Body of pancreas (tissue), 4 donors: Measurements from ENCODE around the gene PRSS1.

Source experiments
- CTCF ChIP-seq, 7 experiments: fragments of 450-650 bp in 4 of 7; fragments of 200-600 bp in 3 of 7; sonication (generic) in 3 of 7; IDR thresholded peaks; one replicate each; pipeline ENCODE4 v1.5.1; 2016 to 2019; ENCODE audit warnings: antibody characterized with exemption in 7 of 7
- POLR2A ChIP-seq, 3 donors: fragments of 450-650 bp; IDR thresholded peaks; one replicate each; pipeline ENCODE4 v1.6.1; 2016; ENCODE audit warnings: antibody characterized with exemption in 3 of 3, mild to moderate bottlenecking in 2 of 3

GRCh38 chr7:142789441-142789840, 40.2 kb downstream of the PRSS1 start:
- TF ChIP-seq CTCF (IDR thresholded peaks at IDR 0.05) (no peak), POLR2A (IDR thresholded peaks at IDR 0.05) (no peak)
